GM12878 (cell line): ENCODE results near the gene CCNB1IP1. TPM values are rescaled to one million over a fixed set of nuclear protein-coding genes. Genes with fewer than 3 reads are reported as not detected.

Source experiments
- ATAC-seq: fragments of 200-7000 bp; cut with Tn5 transposase; 3 replicates; pipeline ENCODE4 v1.9.1; 2020; ENCODE audit warnings: mild to moderate bottlenecking, moderate library complexity
- BruUV-seq: library from RNA; stranded (reverse); fragments of 400-500 nt; replicated peaks from 2 replicates; lab custom pipeline; 2021; lab: Mats Ljungman, UMichigan
- CTCF ChIA-PET: fragments of 300-600 bp; sonication (Branson Sonifier 250); formaldehyde crosslinking; extraction: SDS; loops from one replicate; lab custom pipeline; 2021; ENCODE audit warnings: inconsistent platforms; lab: Yijun Ruan, JAX
- POLR2A ChIA-PET: fragments of 350-600 bp; formaldehyde crosslinking; extraction: SDS; loops from one replicate; lab custom pipeline; 2021; ENCODE audit warnings: inconsistent platforms; lab: Charles Lee
- RAD21 ChIA-PET: fragments of 300-600 bp; sonication (Branson Sonifier 250); formaldehyde crosslinking; loops from one replicate; lab custom pipeline; 2023; ENCODE audit warnings: antibody characterized with exemption; ENCODE audit not compliant: unreplicated experiment; lab: Charles Lee
- SMC1A ChIA-PET: fragments of 300-600 bp; sonication (Branson Sonifier 250); formaldehyde crosslinking; loops from one replicate; lab custom pipeline; 2023; ENCODE audit not compliant: unreplicated experiment, uncharacterized antibody; lab: Charles Lee
- DNase-seq: peaks from one replicate; pipeline ENCODE4 v3.0.0-alpha.2; 2011; ENCODE audit warnings: low read depth, low spot score
- FAIRE-seq: peaks from 3 replicates; lab custom pipeline; 2011; peaks lifted over from hg19 to GRCh38; lab: Jason Lieb, UNC
- H2AFZ ChIP-seq: 2 replicates; pipeline ENCODE4 v1.6.0; 2011; ENCODE audit warnings: low read depth, low read length, control low read depth; ENCODE audit not compliant: control insufficient read depth
- H3K27ac ChIP-seq: 2 replicates; pipeline ENCODE4 v1.5.1; 2011; ENCODE audit warnings: control low read depth; ENCODE audit not compliant: control insufficient read depth, insufficient read depth
- H3K27me3 ChIP-seq, 2 experiments: replicated peaks in 1 of 2; 2 replicates each; pipeline versions ENCODE4 v1.6.0 to v1.6.1; 2011; ENCODE audit warnings: low read length in 1 of 2; ENCODE audit not compliant: control insufficient read depth in 2 of 2, insufficient read depth in 2 of 2
- H3K36me3 ChIP-seq, 2 experiments: 2 replicates each; pipeline ENCODE4 v1.5.1; 2011; ENCODE audit warnings: low read length in 1 of 2; ENCODE audit not compliant: control insufficient read depth in 2 of 2, insufficient read depth in 2 of 2
- H3K4me1 ChIP-seq: 2 replicates; pipeline ENCODE4 v1.6.1; 2011; ENCODE audit warnings: mild to moderate bottlenecking, low read length, moderate library complexity, mixed read lengths; ENCODE audit not compliant: control insufficient read depth, insufficient read depth
- H3K4me2 ChIP-seq: 2 replicates; pipeline ENCODE4 v1.6.0; 2011; ENCODE audit warnings: control low read depth; ENCODE audit not compliant: control insufficient read depth, insufficient read depth
- H3K4me3 ChIP-seq: fragments of 200-600 bp; sonication (generic); 2 replicates; pipeline ENCODE4 v1.5.1; 2016
- H3K79me2 ChIP-seq: 2 replicates; pipeline ENCODE4 v1.6.0; 2011; ENCODE audit warnings: low read length; ENCODE audit not compliant: control insufficient read depth, insufficient read depth
- H3K9ac ChIP-seq: 2 replicates; pipeline ENCODE4 v1.8.0; 2011; ENCODE audit warnings: low read length, control low read depth, mixed read lengths; ENCODE audit not compliant: control insufficient read depth, insufficient read depth
- H3K9me3 ChIP-seq: replicated peaks from 3 replicates; pipeline ENCODE4 v1.5.1; 2011; ENCODE audit warnings: mild to moderate bottlenecking, low read length; ENCODE audit not compliant: control insufficient read depth, insufficient read depth
- H4K20me1 ChIP-seq: 2 replicates; pipeline ENCODE4 v1.6.0; 2011; ENCODE audit not compliant: control insufficient read depth, insufficient read depth
- BACH1 ChIP-seq: fragments of 450-650 bp; IDR thresholded peaks from 2 replicates; pipeline ENCODE4 v1.6.1; 2017; ENCODE audit warnings: mild to moderate bottlenecking, borderline replicate concordance
- CBFB ChIP-seq: IDR thresholded peaks from 2 replicates; pipeline ENCODE4 v1.6.1; 2016; ENCODE audit warnings: antibody characterized with exemption, low read depth
- JUND ChIP-seq: IDR thresholded peaks from 2 replicates; pipeline ENCODE4 v1.6.1; 2012; ENCODE audit warnings: low read depth, mild to moderate bottlenecking, low read length, improper control_type of control experiment, moderate library complexity
- PML ChIP-seq: IDR thresholded peaks from 2 replicates; pipeline ENCODE4 v1.6.1; 2012; ENCODE audit warnings: low read length, inconsistent platforms
- SMARCA5 ChIP-seq: fragments of 450-650 bp; IDR thresholded peaks from 2 replicates; pipeline ENCODE4 v1.6.1; 2017; ENCODE audit warnings: mild to moderate bottlenecking
- TCF12 ChIP-seq: IDR thresholded peaks from 2 replicates; pipeline ENCODE4 v1.6.1; 2011; ENCODE audit warnings: low read depth, mild to moderate bottlenecking, low read length
- ZNF687 ChIP-seq: fragments of 450-650 bp; IDR thresholded peaks from 2 replicates; pipeline ENCODE4 v1.6.1; 2017; ENCODE audit warnings: mild to moderate bottlenecking, moderate library complexity
- WGBS: methylation state at CpG from one replicate; pipeline ENCODE4 v1.1.6; 2016; ENCODE audit warnings: low lambda C conversion rate; ENCODE audit not compliant: insufficient replicate concordance, insufficient coverage; ENCODE audit errors: missing lambda C conversion rate; 5-methylcytosine and 5-hydroxymethylcytosine counted together
- in situ Hi-C: fragments of 300-500 bp; cut with MboI; formaldehyde crosslinking; loops from 9 replicates; pipeline ENCODE4 v1.14.3; 2018; ENCODE audit warnings: mixed read lengths
- intact Hi-C: fragments of 100-400 bp; cut with micrococcal nuclease; formaldehyde crosslinking; loops from one replicate; pipeline ENCODE4 v1.14.2; 2022; ENCODE audit not compliant: unreplicated experiment
- polyA plus RNA-seq, 11 experiments: library from polyadenylated mRNA; depleted of rRNA in 4 of 11; unstranded in 6 of 11; stranded (reverse) in 5 of 11; fragments of >200 nt; fragmentation: Nextera tagmentation in 4 of 11; fragmentation: Illumina TruSeq in 1 of 11; extraction: Ambion mirVana in 4 of 11; extraction: Trizol in 1 of 11; gene quantifications; 1 replicate in 1 of 11; 2 replicates in 10 of 11; pipeline versions ENCODE4 v1.2.1 to v1.2.3, GENCODE V29; 2011 to 2016; ENCODE audit warnings: inconsistent platforms in 2 of 11, missing spikeins in 2 of 11, low read depth in 1 of 11
- total RNA-seq, 4 experiments: library from RNA; depleted of rRNA in 3 of 4; stranded (reverse); fragments of >200 nt in 3 of 4; fragmentation: Illumina TruSeq in 1 of 4; extraction: Trizol in 1 of 4; gene quantifications; 2 replicates each; pipeline versions ENCODE4 v1.2.1 to v1.2.3, GENCODE V29; 2013 to 2021

CCNB1IP1 gene
- total and polyA plus RNA-seq, 10 of the 15 experiments (the other 5 are each of a cell fraction or from before 2014, with no cell fraction given) = 20.4 to 165 (median 86.5) TPM

DNA sequence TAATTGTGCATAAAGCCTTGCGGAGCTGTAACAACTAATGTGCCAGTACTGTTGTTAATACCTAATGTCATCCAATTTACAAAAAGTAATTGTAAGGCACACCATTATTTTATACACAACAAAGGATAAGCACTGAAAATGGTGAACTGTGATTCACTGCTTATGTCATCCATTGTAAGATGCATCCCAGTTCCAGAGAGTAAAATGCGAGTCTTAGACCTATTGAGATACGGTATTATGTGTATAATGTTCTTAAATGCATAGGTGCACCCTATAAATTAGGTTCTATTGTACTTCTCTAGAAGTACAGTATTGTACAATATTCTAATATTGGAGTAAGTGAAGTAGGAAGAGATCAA, 10.8 kb upstream of the CCNB1IP1 start:
- CTCF ChIA-PET = interaction anchor here (0.8 to 5.1 kb wide), 13 partner anchors 8 to 340 kb away, joined by 3 to 62 read pairs (median 5); partner anchors contain the start of genes CCNB1IP1 and TEP1
- peaks cover under 1 to 10% of the 10 kb centered on the region in 2 experiments; a peak in 2 of 4 replicates for H3K36me3 ChIP-seq
- TF ChIP-seq TCF12 (no peak), SMARCA5 (0 out of 2 replicates have a peak, but pooled peaks have one; percentile 16), JUND (no peak), ZNF687 (no peak), PML (no peak), BACH1 (0 out of 2 replicates have a peak, but pooled peaks have one; percentile 13), CBFB (no peak)
- TF ChIP-seq, all 136 proteins: peak for 2
- peak overlapping the region; percentile 86 for H2AFZ ChIP-seq
- no peaks in the 10 kb centered on the region for H3K4me1 ChIP-seq
- TSS peak; percentile 77 for BruUV-seq
- peak overlapping the region; percentile 89 for H3K27ac ChIP-seq
- DNase-seq (no peak), FAIRE-seq (peak; percentile 7), ATAC-seq (no peak)
- ChIA-PET POLR2A (interaction anchor here (0.7 to 4.7 kb wide), 9 partner anchors 11 to 338 kb away, joined by 3 to 96 read pairs (median 14); partner anchors contain the start of genes APEX1, CCNB1IP1, OSGEP and PIP4P1), SMC1A (interaction anchor here (1.1 to 6.3 kb wide), 11 partner anchors 11 to 337 kb away, joined by 3 to 65 read pairs (median 9); partner anchors contain the start of genes APEX1, CCNB1IP1 and PIP4P1), RAD21 (interaction anchor here (0.6 to 4.1 kb wide), 19 partner anchors 9 to 342 kb away, joined by 3 to 55 read pairs (median 6); partner anchors contain the start of genes APEX1, CCNB1IP1, OSGEP and PIP4P1)
- H3K79me2 ChIP-seq = peaks cover 10% of the 10 kb centered on the region
- WGBS = 0% methylated on average over 3 of the region's 3 CpGs
- H3K9me3 ChIP-seq = no peaks in the 10 kb centered on the region
- no peaks in the 10 kb centered on the region for H3K27me3 ChIP-seq
- no peaks in the 10 kb centered on the region for H4K20me1 ChIP-seq
- peak overlapping the region; percentile 94 for H3K9ac ChIP-seq
- intact Hi-C loops (loop anchor here (1.0 to 5.0 kb wide), 7 partner anchors 68 to 758 kb away; partner anchors contain the start of genes APEX1, PIP4P1, TEP1 and TMEM253), in situ Hi-C loops (no loop called here)
- H3K4me3 ChIP-seq = peak overlapping the region; percentile 81
- peak overlapping the region; percentile 86 for H3K4me2 ChIP-seq
